HCT116 (cell line): ENCODE data around the gene MOB3B. TPM values are rescaled to one million over a fixed set of nuclear protein-coding genes. Genes with fewer than 3 reads are reported as not detected.

Experiments used
- ATAC-seq: fragments of 200-7000 bp; cut with Tn5 transposase; 2 replicates; pipeline ENCODE4 v1.9.1; 2020; ENCODE audit warnings: mild to moderate bottlenecking, moderate library complexity
- BruUV-seq: library from RNA; stranded (reverse); fragments of 400-500 nt; replicated peaks from 2 replicates; lab custom pipeline; 2021; lab: Mats Ljungman, UMichigan
- CTCF ChIA-PET: fragments of 300-600 bp; sonication (Branson Sonifier 250); formaldehyde crosslinking; loops from one replicate; lab custom pipeline; 2021; ENCODE audit warnings: antibody characterized with exemption; lab: Charles Lee
- POLR2A ChIA-PET: fragments of 300-600, 350-600 bp; sonication (Branson Sonifier 250); formaldehyde crosslinking; loops from one replicate; lab custom pipeline; 2021; ENCODE audit warnings: antibody characterized with exemption; lab: Charles Lee
- RAD21 ChIA-PET, 2 experiments: fragments of 300-600 bp; sonication (Branson Sonifier 250); formaldehyde crosslinking; loops; one replicate each; lab custom pipeline; 2023; ENCODE audit warnings: low total read pairs in 2 of 2; ENCODE audit not compliant: uncharacterized antibody in 2 of 2, unreplicated experiment in 2 of 2, low non-redundant PET in 1 of 2; lab: Charles Lee
- DNase-seq: peaks from one replicate; pipeline ENCODE4 v3.0.0-alpha.2; 2010; ENCODE audit warnings: low read depth, low spot score
- H2AFZ ChIP-seq: fragments of 200-600 bp; shearing (Covaris generic), sonication (generic); 2 replicates; pipeline ENCODE4 v1.6.1; 2017; ENCODE audit warnings: low read depth, mixed run types, mixed read lengths, antibody characterized with exemption, low read length; ENCODE audit not compliant: poor library complexity, severe bottlenecking
- H3K27ac ChIP-seq: 2 replicates; pipeline ENCODE4 v1.5.1; 2012; ENCODE audit warnings: low read depth, low read length
- H3K27me3 ChIP-seq: fragments of 200-600 bp; sonication (generic); 2 replicates; pipeline ENCODE4 v1.6.1; 2016; ENCODE audit warnings: mixed run types, low read length, mixed read lengths; ENCODE audit not compliant: insufficient read depth
- H3K36me3 ChIP-seq, 2 experiments: fragments of 200-500 bp in 1 of 2; fragments of 200-600 bp in 1 of 2; sonication (Bioruptor generic) in 1 of 2; sonication (generic) in 1 of 2; 2 replicates each; pipeline versions ENCODE4 v1.5.1 to v1.6.1; 2014 to 2016; ENCODE audit warnings: low read length in 2 of 2, inconsistent platforms in 1 of 2, mixed read lengths in 1 of 2, mixed run types in 1 of 2; ENCODE audit not compliant: insufficient read depth in 2 of 2, control insufficient read depth in 1 of 2
- H3K4me1 ChIP-seq, 2 experiments: fragments of 200-600 bp in 1 of 2; sonication (generic) in 1 of 2; 2 replicates each; pipeline versions ENCODE4 v1.5.1 to v1.6.1; 2012 to 2017; ENCODE audit warnings: low read length in 2 of 2, inconsistent platforms in 1 of 2, mild to moderate bottlenecking in 1 of 2, mixed read lengths in 1 of 2, mixed run types in 1 of 2, moderate library complexity in 1 of 2; ENCODE audit not compliant: insufficient read depth in 2 of 2, control insufficient read depth in 1 of 2
- H3K4me2 ChIP-seq: fragments of 200-600 bp; sonication (generic); 2 replicates; pipeline ENCODE4 v1.6.1; 2017; ENCODE audit warnings: mixed run types, low read length, mixed read lengths
- H3K4me3 ChIP-seq, 2 experiments: fragments of 200-600 bp in 1 of 2; sonication (generic) in 1 of 2; replicated peaks in 1 of 2; 2 replicates each; pipeline ENCODE4 v1.5.1; 2011 to 2016; ENCODE audit warnings: low read length in 2 of 2, control low read depth in 1 of 2, low read depth in 1 of 2, mild to moderate bottlenecking in 1 of 2, mixed read lengths in 1 of 2, mixed run types in 1 of 2
- H3K79me2 ChIP-seq: fragments of 200-600 bp; sonication (generic); 2 replicates; pipeline ENCODE4 v1.6.1; 2017; ENCODE audit warnings: mild to moderate bottlenecking, mixed run types, low read length, moderate library complexity, mixed read lengths; ENCODE audit not compliant: insufficient read depth
- H3K9ac ChIP-seq: fragments of 200-600 bp; sonication (generic); 2 replicates; pipeline ENCODE4 v1.6.1; 2016; ENCODE audit warnings: low read length, mixed read lengths
- H3K9me2 ChIP-seq: fragments of 200-600 bp; sonication (generic), shearing (Covaris generic); 2 replicates; pipeline ENCODE4 v1.6.1; 2017; ENCODE audit warnings: mixed run types, mild to moderate bottlenecking, moderate library complexity; ENCODE audit not compliant: insufficient read depth
- H3K9me3 ChIP-seq, 2 experiments: fragments of 200-500 bp in 1 of 2; fragments of 200-600 bp in 1 of 2; sonication (Bioruptor generic) in 1 of 2; sonication (generic) in 1 of 2; 2 replicates each; pipeline ENCODE4 v1.6.1; 2014 to 2017; ENCODE audit warnings: low read length in 2 of 2, mixed read lengths in 2 of 2, inconsistent platforms in 1 of 2, low read depth in 1 of 2, mild to moderate bottlenecking in 1 of 2, mixed run types in 1 of 2, moderate library complexity in 1 of 2; ENCODE audit not compliant: control insufficient read depth in 1 of 2, insufficient read depth in 1 of 2
- H4K20me1 ChIP-seq: fragments of 200-600 bp; sonication (generic), shearing (Covaris generic); 2 replicates; pipeline ENCODE4 v1.6.1; 2017; ENCODE audit warnings: mixed run types, mild to moderate bottlenecking, moderate library complexity; ENCODE audit not compliant: insufficient read depth
- CBX3 ChIP-seq: IDR thresholded peaks from 2 replicates; pipeline ENCODE4 v1.6.1; 2012; ENCODE audit warnings: low read depth
- CEBPB ChIP-seq: IDR thresholded peaks from 2 replicates; pipeline ENCODE4 v1.6.1; 2012; ENCODE audit warnings: low read depth
- CTCF ChIP-seq, 3 experiments: fragments of 200-600 bp in 1 of 3; sonication (generic) in 1 of 3; IDR thresholded peaks in 2 of 3; conservative IDR thresholded peaks in 1 of 3; 2 replicates each; pipeline ENCODE4 v1.5.1; 2012 to 2017; ENCODE audit warnings: low read depth in 2 of 3, low read length in 2 of 3, antibody characterized with exemption in 1 of 3, borderline replicate concordance in 1 of 3, control low read depth in 1 of 3, mild to moderate bottlenecking in 1 of 3, mixed read lengths in 1 of 3, mixed run types in 1 of 3, moderate library complexity in 1 of 3; ENCODE audit not compliant: insufficient read depth in 1 of 3
- EGR1 ChIP-seq: IDR thresholded peaks from 2 replicates; pipeline ENCODE4 v1.6.1; 2012; ENCODE audit warnings: low read depth
- ELF1 ChIP-seq: IDR thresholded peaks from 2 replicates; pipeline ENCODE4 v1.6.1; 2012; ENCODE audit warnings: low read depth, borderline replicate concordance
- FOSL1 ChIP-seq: IDR thresholded peaks from 2 replicates; pipeline ENCODE4 v1.6.1; 2012; ENCODE audit warnings: low read depth
- RAD21 ChIP-seq: IDR thresholded peaks from 2 replicates; pipeline ENCODE4 v1.6.1; 2012; ENCODE audit warnings: low read depth, mild to moderate bottlenecking
- SP1 ChIP-seq: IDR thresholded peaks from 2 replicates; pipeline ENCODE4 v1.6.1; 2012; ENCODE audit warnings: low read depth
- SRF ChIP-seq: IDR thresholded peaks from 2 replicates; pipeline ENCODE4 v1.6.1; 2012; ENCODE audit warnings: low read depth
- TCF7L2 ChIP-seq: IDR thresholded peaks from 2 replicates; pipeline ENCODE4 v1.7.0; 2011; ENCODE audit warnings: borderline replicate concordance, inconsistent platforms; ENCODE audit not compliant: insufficient read depth, insufficient read length; ENCODE audit errors: extremely low read depth
- YY1 ChIP-seq: IDR thresholded peaks from 2 replicates; pipeline ENCODE4 v1.6.1; 2011; ENCODE audit warnings: low read length, low read depth, moderate library complexity, mild to moderate bottlenecking; ENCODE audit not compliant: insufficient replicate concordance; ENCODE audit errors: extremely low read depth
- ZFX ChIP-seq: fragments of 450-650 bp; IDR thresholded peaks from 2 replicates; pipeline ENCODE4 v1.6.1; 2017
- ZNF274 ChIP-seq: fragments of 200-500 bp; sonication (Bioruptor generic); IDR thresholded peaks from 2 replicates; pipeline ENCODE4 v1.6.1; 2014; ENCODE audit warnings: mild to moderate bottlenecking, low read depth, low read length, inconsistent platforms
- intact Hi-C: fragments of 100-400 bp; cut with micrococcal nuclease; formaldehyde crosslinking; loops from 2 replicates; pipeline ENCODE4 v1.10.0; 2022
- total RNA-seq: library from RNA; stranded (reverse); gene quantifications from one replicate; pipeline ENCODE4 v1.2.1, GENCODE V29; 2021; ENCODE audit not compliant: unreplicated experiment

MOB3B gene
- total RNA-seq, 1 experiment from 2014 or later = 1.2 TPM

DNA sequence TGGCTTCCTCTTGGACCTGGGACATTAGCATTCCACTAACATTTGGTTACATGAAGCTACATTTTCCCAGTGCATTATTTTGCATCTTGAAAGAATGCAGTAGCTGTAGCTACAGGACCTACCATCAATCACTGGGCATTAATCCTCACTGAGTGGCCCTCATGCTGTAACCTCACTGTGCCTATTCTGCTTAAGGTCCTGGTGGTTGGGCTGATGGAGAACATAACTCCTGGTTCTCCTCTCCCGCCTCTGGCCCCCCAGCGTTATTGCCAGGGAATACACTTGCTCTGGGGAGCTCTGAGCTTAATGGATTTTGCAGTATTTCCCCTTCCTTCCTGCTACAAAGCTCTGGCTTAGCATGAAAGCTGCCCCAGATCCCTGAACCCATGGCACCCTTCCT, 121.1 kb downstream of the MOB3B start:
- no peak overlapping the region for H2AFZ ChIP-seq
- H3K27me3 ChIP-seq = peaks cover 16% of the 10 kb centered on the region
- no peaks in the 10 kb centered on the region for H3K9me3 ChIP-seq
- intact Hi-C loops = loop anchor here (5.0 kb wide), 1 partner anchor 49 kb away; no protein-coding TSS in a partner anchor
- ChIA-PET CTCF (no interaction called here), POLR2A (no interaction called here), RAD21 (no interaction called here)
- H3K4me3 ChIP-seq = no peak overlapping the region
- H3K4me2 ChIP-seq = no peak overlapping the region
- TF ChIP-seq ELF1 = no peak
- TF ChIP-seq ZNF274 = no peak
- TF ChIP-seq CTCF (IDR thresholded peaks at IDR 0.05 in 2 of 3, conservative IDR thresholded peaks at IDR 0.05 in 1 of 3; ENCODE audit: borderline replicate concordance in 1 of 3, insufficient read depth in 1 of 3, low read depth in 2 of 3, low read length in 2 of 3) = peak in 2 of 3 experiments; percentile 8 to 22; a peak in 1 of 6 replicates
- TF ChIP-seq CEBPB = no peak
- no peak for TF ChIP-seq RAD21
- TF ChIP-seq EGR1 = no peak
- BruUV-seq = no TSS peak
- H3K9me2 ChIP-seq = no peaks in the 10 kb centered on the region
- no peaks in the 10 kb centered on the region for H3K79me2 ChIP-seq
- no peak overlapping the region for H3K9ac ChIP-seq
- no peak overlapping the region for H3K27ac ChIP-seq
- no peaks in the 10 kb centered on the region for H4K20me1 ChIP-seq
- DNase-seq (no peak), ATAC-seq (peak; percentile 47; the same call in 1 of the 2 replicates)
- no peaks in the 10 kb centered on the region for H3K4me1 ChIP-seq
- no peaks in the 10 kb centered on the region for H3K36me3 ChIP-seq

GRCh38 chr9:27408001-27408400, 121.6 kb downstream of the MOB3B start:
- Histone ChIP-seq H3K27me3 (peaks cover 16% of the 10 kb centered on the region), H3K9ac (no peak overlapping the region), H3K79me2 (no peaks in the 10 kb centered on the region), H3K9me3 (no peaks in the 10 kb centered on the region), H2AFZ (no peak overlapping the region), H3K4me2 (no peak overlapping the region), H3K27ac (no peak overlapping the region), H3K36me3 (no peaks in the 10 kb centered on the region), H4K20me1 (no peaks in the 10 kb centered on the region), H3K4me3 (no peak overlapping the region), H3K9me2 (no peaks in the 10 kb centered on the region), H3K4me1 (no peaks in the 10 kb centered on the region)
- ChIA-PET POLR2A (no interaction called here), CTCF (no interaction called here), RAD21 (no interaction called here)
- ATAC-seq (no peak), DNase-seq (no peak)
- intact Hi-C loops = loop anchor here (5.0 kb wide), 1 partner anchor 49 kb away; no protein-coding TSS in a partner anchor
- no TSS peak for BruUV-seq
- no peak for TF ChIP-seq CEBPB
- TF ChIP-seq SP1 = no peak
- no peak for TF ChIP-seq CBX3
- no peak for TF ChIP-seq CTCF (IDR thresholded peaks at IDR 0.05 in 2 of 3, conservative IDR thresholded peaks at IDR 0.05 in 1 of 3; ENCODE audit: borderline replicate concordance in 1 of 3, insufficient read depth in 1 of 3, low read depth in 2 of 3, low read length in 2 of 3)
- no peak for TF ChIP-seq TCF7L2
- TF ChIP-seq FOSL1 = no peak
- no peak for TF ChIP-seq ZNF274
- TF ChIP-seq ZFX = no peak
- TF ChIP-seq EGR1 = no peak
- TF ChIP-seq SRF = no peak
- no peak for TF ChIP-seq YY1
